ENCODE measurements around the gene TRPT1.

TRPT1 gene

GRCh38 chr11:64225608-64226506 lies at the start of gene TRPT1, which contains the start of gene NUDT22:
TSS of gene TRPT1 (minus strand) at chr11:64226186. CDS start at chr11:64225860, 326 bp downstream.
TSS of gene NUDT22 (plus strand) at chr11:64226274. CDS start at chr11:64226653, 379 bp downstream.
- peak; percentile 80 to 95 (median 93) for DNase-seq (ENCODE audit: low read depth in 4 of 4, low spot score in 1 of 4)

GRCh38 chr11:64275031-64275800 lies 49.2 kb upstream of the TRPT1 start:
- no peak for DNase-seq (ENCODE audit: low read depth in 4 of 4, low spot score in 1 of 4)

DNA sequence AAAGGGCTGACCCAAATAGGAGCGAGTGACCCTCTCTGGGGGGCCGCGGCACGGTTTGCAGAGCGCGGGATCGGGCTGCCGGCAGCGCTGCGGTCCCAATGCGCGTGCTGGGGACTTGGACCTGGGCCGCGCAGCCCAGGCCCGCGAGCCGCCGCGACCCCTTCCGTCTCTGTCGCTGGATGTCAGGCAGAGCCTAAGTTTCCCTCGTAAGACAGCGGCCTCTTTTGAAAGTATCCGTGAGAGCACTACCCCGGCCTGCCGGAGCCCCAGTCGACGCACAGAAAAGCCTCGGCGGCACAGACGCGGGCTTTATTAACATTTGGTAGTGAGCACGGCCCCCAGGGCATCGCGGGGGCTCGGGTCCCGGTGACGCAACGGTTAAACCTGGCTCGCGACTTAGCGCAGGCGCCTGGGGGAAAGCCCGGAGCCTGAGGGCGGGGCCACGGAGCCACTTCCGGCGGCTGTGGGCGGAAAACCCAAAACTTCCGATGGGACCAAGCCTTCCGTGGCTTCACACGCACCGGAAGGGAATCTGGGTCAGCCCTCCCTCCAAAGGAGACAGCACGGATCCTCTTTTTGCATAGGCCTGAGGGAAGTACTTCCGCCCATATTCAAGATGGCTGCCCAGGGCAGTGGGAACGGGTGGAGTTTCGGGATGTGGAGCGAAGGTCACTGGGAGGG lies 43.7 kb upstream of the TRPT1 start:
- peak; percentile 93 to 98 (median 96) for DNase-seq (ENCODE audit: low read depth in 4 of 4, low spot score in 1 of 4)

GRCh38 chr11:64268893-64269539 lies 43.0 kb upstream of the TRPT1 start:
- DNase-seq (ENCODE audit: low read depth in 4 of 4, low spot score in 1 of 4), result no peak

GRCh38 chr11:64268025-64268892 lies 42.3 kb upstream of the TRPT1 start:
- no peak for DNase-seq (ENCODE audit: low read depth in 4 of 4, low spot score in 1 of 4)

- no peak for DNase-seq (ENCODE audit: low read depth in 4 of 4, low spot score in 1 of 4)
Measured at GRCh38 chr11:64267207-64267945, 41.4 kb upstream of the TRPT1 start.

GRCh38 chr11:64266339-64266738 lies 40.4 kb upstream of the TRPT1 start:
- no peak for DNase-seq (ENCODE audit: low read depth in 4 of 4, low spot score in 1 of 4)

DNA sequence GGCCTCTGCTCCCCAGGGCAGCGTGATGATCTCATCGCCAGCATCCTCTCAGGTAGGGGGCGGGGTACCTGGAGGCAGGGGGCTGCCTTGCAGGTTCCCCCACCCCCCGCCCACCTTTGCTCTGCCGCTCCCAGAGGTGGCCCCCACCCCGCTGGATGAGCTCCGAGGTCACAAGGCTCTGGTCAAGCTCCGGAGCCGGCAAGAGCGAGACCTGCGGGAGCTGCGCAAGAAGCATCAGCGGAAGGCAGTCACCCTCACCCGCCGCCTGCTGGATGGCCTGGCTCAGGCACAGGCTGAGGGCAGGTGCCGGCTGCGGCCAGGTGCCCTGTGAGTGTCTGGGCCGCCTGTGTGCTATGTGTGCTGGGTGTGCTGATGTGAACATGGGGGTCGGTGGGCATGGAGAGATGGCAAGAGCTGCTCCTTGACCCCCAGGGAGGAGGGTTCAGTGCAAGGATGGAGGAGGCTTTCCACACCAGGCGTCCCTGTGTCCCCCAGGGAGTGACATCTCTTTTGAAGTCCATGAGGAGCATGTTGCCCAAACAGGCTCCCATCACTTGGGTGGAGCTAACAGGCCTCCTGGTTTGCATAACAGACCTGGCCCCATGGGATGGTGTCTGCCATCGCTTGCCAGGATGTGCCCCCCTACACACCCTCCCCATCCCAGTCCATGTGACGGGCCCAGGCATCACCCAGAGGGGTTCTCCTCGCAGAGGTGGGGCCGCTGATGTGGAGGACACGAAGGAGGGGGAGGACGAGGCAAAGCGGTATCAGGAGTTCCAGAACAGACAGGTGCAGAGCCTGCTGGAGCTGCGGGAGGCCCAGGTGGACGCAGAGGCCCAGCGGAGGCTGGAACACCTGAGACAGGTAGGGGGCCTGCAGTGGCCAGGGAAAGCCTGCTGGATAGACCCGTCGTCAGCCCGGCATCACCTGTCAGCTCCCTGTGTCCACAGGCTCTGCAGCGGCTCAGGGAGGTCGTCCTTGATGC lies 39.5 kb upstream of the TRPT1 start:
- no peak for DNase-seq (ENCODE audit: low read depth in 4 of 4, low spot score in 1 of 4)

DNA sequence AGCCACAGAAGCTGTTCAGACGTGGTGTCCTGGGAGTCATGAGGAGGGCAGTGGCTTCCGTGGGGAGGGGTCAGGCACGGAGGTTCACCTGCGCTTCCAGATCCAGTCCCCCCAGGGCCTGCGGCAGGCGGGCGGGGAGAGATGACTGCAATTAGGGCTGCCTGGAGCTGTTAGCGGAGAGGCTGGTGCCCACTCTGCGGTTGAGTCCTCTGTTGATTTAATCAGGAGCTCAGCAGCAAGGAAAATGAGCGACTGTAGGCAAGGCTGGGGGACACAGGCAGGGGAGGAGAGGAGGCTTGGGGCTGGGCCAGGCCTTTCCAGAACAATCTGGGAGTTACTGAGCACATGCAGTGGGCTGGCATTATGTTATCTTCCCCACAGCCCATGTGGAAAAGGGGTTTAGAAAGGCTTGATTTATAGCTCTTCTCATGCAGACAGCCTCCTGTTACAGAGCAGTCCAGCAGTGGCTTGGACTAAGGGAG lies 38.4 kb upstream of the TRPT1 start:
- DNase-seq (ENCODE audit: low read depth in 4 of 4, low spot score in 1 of 4), result no peak

GRCh38 chr11:64263947-64264317 lies 37.9 kb upstream of the TRPT1 start:
- DNase-seq (ENCODE audit: low read depth in 4 of 4, low spot score in 1 of 4), result no peak

DNA sequence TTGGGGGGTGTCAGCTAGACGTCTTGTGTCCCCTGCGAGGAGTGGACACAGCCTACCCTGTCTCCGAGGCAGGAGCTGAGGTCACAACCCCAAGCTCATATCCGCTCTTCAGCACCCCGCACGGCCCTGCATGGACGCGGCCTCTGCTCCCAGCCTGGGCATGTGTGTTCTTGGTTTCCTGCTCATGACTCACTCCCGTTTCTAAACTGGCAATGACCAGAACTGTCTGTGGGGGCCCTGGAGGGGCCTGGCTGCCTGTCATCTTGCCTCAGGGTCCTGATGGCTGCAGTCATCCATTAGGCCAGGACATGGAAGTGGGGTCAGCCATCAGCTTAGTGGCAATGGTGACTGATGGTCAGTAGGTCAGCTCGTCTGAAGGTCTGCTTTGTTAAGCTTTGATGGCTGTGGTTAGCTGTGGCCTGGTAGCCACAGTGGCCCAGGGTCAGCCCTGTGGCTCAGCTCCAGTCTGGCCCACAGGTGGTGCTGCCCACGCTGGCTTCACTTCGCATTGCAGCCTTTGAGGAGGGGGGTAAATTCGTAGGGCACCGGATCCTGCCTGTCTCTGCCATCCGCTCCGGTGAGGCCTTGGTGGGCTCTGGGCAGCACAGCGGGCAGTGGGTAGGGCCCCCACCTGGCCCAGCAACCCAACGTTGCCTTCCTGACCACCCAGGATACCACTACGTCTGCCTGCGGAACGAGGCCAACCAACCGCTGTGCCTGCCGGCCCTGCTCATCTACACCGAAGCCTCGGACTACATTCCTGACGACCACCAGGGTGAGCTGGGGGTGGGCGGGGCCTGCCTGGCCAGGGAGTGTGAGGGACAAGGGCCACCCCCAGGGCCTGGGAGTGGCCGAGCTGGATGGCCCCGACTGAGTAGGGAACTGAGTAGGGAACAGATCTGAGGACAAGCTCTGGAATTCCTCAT lies 37.3 kb upstream of the TRPT1 start:
- no peak for DNase-seq (ENCODE audit: low read depth in 4 of 4, low spot score in 1 of 4)

- no peak for DNase-seq (ENCODE audit: low read depth in 4 of 4, low spot score in 1 of 4)
Measured at GRCh38 chr11:64262271-64263002, 36.5 kb upstream of the TRPT1 start.

DNA sequence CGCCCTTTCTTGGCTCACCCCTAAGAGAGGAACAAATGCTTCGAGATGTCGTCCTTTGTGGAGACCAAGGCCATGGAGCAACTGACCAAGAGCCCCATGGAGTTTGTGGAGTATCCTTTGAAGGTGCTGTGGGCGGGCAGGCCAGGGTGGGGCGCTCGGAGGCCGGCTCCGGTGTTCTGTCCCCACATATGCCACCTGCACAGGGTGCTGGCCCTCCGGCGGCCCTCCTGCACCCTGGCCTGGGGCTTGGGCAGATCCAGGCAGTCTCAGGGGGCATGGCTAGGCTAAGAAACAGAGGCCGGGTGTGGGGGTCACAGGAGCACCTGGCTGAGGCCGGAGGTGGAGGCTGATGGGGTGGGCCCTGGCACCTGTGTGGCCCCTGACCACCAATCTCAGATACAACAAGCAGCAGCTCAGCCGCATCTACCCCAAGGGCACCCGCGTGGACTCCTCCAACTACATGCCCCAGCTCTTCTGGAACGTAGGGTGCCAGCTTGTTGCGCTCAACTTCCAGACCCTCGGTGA lies 35.6 kb upstream of the TRPT1 start:
- no peak for DNase-seq (ENCODE audit: low read depth in 4 of 4, low spot score in 1 of 4)

GRCh38 chr11:64260147-64260708 lies 34.2 kb upstream of the TRPT1 start:
- no peak for DNase-seq (ENCODE audit: low read depth in 4 of 4, low spot score in 1 of 4)

DNA sequence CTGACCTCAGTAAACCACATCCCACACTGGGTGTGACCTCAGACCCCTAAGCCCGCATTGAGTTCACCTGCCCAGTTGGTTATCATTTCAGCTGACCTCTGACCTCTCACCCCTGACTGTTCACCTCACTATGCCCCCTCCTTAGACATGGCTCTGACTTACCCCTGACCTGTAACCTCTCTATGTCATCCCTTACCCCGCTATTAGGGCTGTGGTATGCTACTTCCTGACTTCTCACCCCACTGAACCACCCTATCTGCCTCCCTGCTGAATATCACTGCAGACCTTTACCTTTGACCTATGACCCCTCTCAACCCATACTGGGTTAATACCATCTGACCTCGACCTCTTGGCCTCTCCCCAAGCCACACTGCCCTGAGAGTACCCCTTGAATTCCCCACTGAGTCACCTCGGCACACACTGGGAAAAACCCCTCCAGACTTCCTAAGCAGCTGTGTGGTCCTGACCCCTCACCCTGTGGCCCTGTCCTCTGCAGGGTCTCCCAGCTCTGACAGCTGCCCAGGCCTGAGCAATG lies 33.6 kb upstream of the TRPT1 start:
- DNase-seq (ENCODE audit: low read depth in 4 of 4, low spot score in 1 of 4), result no peak

Measured in stimulated activated CD4-positive, alpha-beta T cell treated with anti-CD3 and anti-CD28 coated beads, Interleukin-1b, Interleukin-23, amount 100 ng/mL, for 24 hours (primary cell).